Right ventricle myocardium superior (tissue), 1 donor: Measurements from ENCODE around the gene PPP4R1. TPM values are rescaled to one million over a fixed set of nuclear protein-coding genes. Genes with fewer than 3 reads are reported as not detected.

ENCODE experiments used
- ATAC-seq: fragments of 200-7000 bp; cut with Tn5 transposase; one replicate; pipeline ENCODE4 v1.9.1; 2020; ENCODE audit warnings: mild to moderate bottlenecking; ENCODE audit not compliant: poor library complexity
- DNase-seq: peaks from one replicate; pipeline ENCODE4 v3.0.0-alpha.2; 2020
- intact Hi-C: fragments of 100-400 bp; cut with DNase I; formaldehyde crosslinking; loops from one replicate; pipeline ENCODE4 v1.11.2; 2022
- total RNA-seq: library from RNA; stranded (reverse); fragmentation: NEBNext Ultra II Directional; extraction: Animal tissue kit (Norgen Biotek cat#: 25700); gene quantifications from one replicate; pipeline ENCODE4 v1.2.1, GENCODE V29; 2021
- donor health status: DM: no; HTN: yes; CAD: no; lungs with severe emphysema.

Gene PPP4R1
- total RNA-seq, 1 donor from 2014 or later = 55.4 TPM

DNA sequence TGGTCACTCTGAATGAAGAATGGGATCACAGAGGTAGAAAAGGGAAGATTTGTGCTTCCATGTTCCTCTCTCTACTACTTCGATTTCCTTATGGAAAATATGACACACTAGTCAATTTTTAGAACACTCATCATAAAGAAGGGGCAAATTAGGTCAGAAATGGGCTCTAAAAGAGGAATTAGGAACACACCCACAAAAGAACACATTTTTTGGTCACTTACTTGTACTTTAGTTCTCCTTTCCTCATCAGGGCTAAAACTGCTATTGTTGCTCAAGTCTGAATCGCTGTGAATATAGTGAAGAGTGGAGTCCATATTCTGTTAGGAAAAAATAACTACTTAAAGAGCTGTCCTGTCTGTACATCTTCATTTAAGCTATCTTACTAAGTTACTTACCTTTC lies 52.6 kb downstream of the PPP4R1 start:
- intact Hi-C loops = no loop called here
- no peak for DNase-seq
- ATAC-seq = peak; percentile 25

GRCh38 chr18:9559253-9559652 lies 55.1 kb downstream of the PPP4R1 start:
- DNase-seq = no peak
- intact Hi-C loops = no loop called here
- ATAC-seq = no peak

GRCh38 chr18:9558387-9559064 lies 55.8 kb downstream of the PPP4R1 start:
- intact Hi-C loops = no loop called here

GRCh38 chr18:9557250-9557943 lies 57.0 kb downstream of the PPP4R1 start:
- ATAC-seq (no peak), DNase-seq (no peak)
- intact Hi-C loops = no loop called here

More at GRCh38 chr18:9558387-9559064, 55.8 kb downstream of the PPP4R1 start:
- no peak for ATAC-seq
- no peak for DNase-seq

DNA sequence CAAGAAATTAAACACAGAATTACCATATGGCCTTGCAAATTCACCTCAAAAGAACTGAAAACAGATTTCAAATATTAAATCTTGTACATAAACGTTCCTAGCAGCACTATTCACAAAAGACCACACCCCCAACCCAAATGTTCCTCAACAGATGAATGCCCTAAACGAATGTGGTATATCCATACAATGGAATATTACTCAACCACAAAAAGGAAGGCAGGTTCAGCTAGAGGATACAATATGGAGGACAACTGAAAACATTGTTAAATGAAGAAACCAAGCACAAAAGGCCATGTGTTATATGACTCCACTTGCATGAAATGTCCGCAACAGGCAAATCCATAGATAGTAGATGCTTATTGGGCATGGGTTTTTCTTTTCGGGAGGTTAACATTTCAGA lies 61.7 kb downstream of the PPP4R1 start:
- intact Hi-C loops = no loop called here
- DNase-seq (no peak), ATAC-seq (no peak)

- no peak for ATAC-seq
- DNase-seq = no peak
- intact Hi-C loops = no loop called here
These were observed 62.2 kb downstream of the PPP4R1 start for GRCh38 chr18:9552191-9552590.

GRCh38 chr18:9550429-9550828 lies 63.9 kb downstream of the PPP4R1 start:
- DNase-seq (no peak), ATAC-seq (no peak)
- intact Hi-C loops = no loop called here

- DNase-seq (no peak), ATAC-seq (no peak)
- intact Hi-C loops = no loop called here
These were observed 65.0 kb downstream of the PPP4R1 start for GRCh38 chr18:9549405-9549804.

- no peak for DNase-seq
- no peak for ATAC-seq
- intact Hi-C loops = no loop called here
These were observed 66.6 kb downstream of the PPP4R1 start for GRCh38 chr18:9547782-9548181.

DNA sequence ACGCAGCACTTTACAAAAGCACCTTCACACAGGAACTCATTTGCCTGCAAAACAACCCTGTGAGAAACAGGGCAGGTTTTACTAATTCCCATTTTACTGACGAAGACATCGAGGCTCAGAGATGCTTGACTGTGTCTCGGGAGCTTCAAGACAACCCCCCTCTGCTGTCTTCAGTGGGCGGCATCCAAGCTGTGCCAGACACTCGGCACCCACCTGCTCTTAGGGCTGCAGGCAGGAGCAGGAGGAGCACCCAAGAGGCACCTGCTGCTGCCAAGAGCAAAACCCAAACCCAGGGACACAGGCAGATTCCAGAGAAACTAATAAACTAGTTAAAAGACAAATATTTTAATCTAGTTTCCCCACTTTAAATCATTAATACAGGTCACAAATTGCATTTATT lies 67.9 kb downstream of the PPP4R1 start:
- intact Hi-C loops = no loop called here
- no peak for ATAC-seq
- no peak for DNase-seq

- ATAC-seq = no peak
- intact Hi-C loops = no loop called here
- no peak for DNase-seq
These were observed 69.3 kb downstream of the PPP4R1 start for GRCh38 chr18:9545029-9545428.

GRCh38 chr18:9542924-9543323 lies 71.4 kb downstream of the PPP4R1 start:
- ATAC-seq = no peak
- DNase-seq = no peak
- intact Hi-C loops = no loop called here

DNA sequence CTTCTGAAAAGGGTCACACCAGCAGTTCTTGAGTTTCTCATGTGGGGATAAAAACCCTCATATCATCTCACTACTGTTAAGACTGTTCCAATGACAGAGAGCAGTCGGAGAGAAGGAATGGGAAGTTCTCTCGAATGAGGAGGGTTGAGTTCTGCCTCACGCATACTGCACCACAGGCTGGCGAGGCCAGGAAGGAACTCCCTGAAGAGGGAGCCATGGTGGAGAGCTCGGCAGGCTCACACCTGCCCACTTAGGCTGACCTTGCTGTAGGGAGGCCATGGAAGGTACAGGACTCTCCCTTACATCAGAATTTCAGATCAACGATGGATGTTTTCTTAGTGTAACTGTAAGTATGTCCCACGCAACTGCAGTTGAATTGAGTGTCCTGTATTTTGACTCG lies 74.4 kb downstream of the PPP4R1 start:
- intact Hi-C loops = no loop called here
- ATAC-seq (no peak), DNase-seq (no peak)

DNA sequence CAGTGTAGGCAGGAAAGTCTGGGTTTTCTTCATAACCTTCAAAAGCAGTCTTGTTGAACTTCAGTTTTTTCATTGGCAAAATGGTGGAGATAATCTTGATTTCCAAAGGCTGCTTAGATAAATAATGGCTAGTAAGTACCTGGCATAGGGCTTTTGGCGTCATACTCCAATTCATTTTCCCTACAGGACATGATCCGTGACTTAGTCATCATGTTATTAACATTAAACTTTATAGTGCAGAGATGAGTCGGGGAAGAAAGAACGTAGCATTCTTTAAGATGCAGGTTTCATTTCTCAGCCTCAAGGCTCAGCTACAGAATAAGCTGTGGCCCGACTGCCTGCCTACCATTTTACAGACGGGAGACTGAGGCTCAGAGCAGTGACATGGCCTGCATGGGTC lies 75.1 kb downstream of the PPP4R1 start:
- intact Hi-C loops = no loop called here

GRCh38 chr18:9537677-9538076 lies 76.7 kb downstream of the PPP4R1 start:
- DNase-seq = no peak
- no peak for ATAC-seq
- intact Hi-C loops = no loop called here

More for the DNA sequence above, 75.1 kb downstream of the PPP4R1 start:
- no peak for DNase-seq
- no peak for ATAC-seq

- intact Hi-C loops = no loop called here
- ATAC-seq = no peak
These were observed 77.8 kb downstream of the PPP4R1 start for GRCh38 chr18:9536354-9537152.

DNA sequence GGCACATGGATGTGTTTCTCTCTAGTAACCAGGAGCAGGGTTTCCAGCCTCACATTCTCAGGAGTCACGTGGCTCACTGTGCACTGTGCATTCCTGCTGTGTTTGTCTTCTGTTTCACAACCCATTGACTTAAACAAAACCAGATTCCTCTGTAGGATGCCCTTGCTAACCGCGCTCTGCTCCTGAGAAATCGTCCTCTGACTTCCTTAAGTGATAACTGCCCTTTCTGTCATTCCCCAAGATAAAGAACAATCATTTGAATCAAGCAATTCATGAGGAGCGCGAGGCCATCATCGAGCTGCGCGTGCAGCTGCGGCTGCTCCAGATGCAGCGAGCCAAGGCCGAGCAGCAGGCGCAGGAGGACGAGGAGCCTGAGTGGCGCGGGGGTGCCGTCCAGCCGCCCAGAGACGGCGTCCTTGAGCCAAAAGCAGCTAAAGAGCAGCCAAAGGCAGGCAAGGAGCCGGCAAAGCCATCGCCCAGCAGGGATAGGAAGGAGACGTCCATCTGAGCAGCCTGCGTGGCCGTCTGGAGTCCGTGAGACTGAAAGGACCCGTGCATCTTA lies 78.8 kb downstream of the PPP4R1 start:
- DNase-seq = no peak
- intact Hi-C loops = no loop called here
- ATAC-seq = peak; percentile 12

More at GRCh38 chr18:9536354-9537152, 77.8 kb downstream of the PPP4R1 start:
- no peak for DNase-seq

DNA sequence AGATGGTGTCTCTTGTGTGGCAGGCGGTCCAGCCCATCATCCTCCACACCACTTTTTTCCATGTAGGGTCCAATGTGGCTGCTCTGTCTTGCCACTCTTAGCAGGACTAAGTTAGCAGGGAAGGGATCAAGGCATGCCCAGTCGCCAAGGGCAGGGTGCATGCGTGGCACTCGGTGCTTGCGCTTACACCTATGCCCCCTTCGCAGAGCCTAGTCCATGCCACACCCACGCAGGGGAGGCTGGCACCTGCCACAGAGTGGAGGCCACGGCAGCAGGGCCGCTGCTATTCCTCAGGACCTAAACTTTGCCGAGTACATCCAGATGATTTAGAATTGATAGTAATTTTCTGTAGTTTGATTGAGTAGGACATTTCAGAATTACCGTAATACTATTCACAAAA lies 79.5 kb downstream of the PPP4R1 start:
- DNase-seq (no peak), ATAC-seq (no peak)
- intact Hi-C loops = no loop called here

- ATAC-seq (no peak), DNase-seq (no peak)
- intact Hi-C loops = no loop called here
These were observed 82.5 kb downstream of the PPP4R1 start for GRCh38 chr18:9531791-9532410.
